Measurements from ENCODE around the gene SEC61A1. TPM values are rescaled to one million over a fixed set of nuclear protein-coding genes. Genes with fewer than 3 reads are reported as not detected.
A peak's percentile ranks its signal among the peaks of the same experiment; 100 is the strongest.

Gene SEC61A1
- total RNA-seq, 1 donor from 2014 or later: 205 TPM

- peak; percentile 46 to 69 for DNase-seq (ENCODE audit: low spot score in 2 of 2, unreplicated experiment in 2 of 2)
- Mint-ChIP-seq H3K4me1 (peaks cover 5% of the 10 kb centered on the region), H3K9me3 (peaks cover 3% of the 10 kb centered on the region), H3K4me3 (no peak overlapping the region), H3K36me3 (no peaks in the 10 kb centered on the region), H3K27me3 (ENCODE audit: low read depth) (peaks cover 16% of the 10 kb centered on the region), H3K27ac (peak overlapping the region; percentile 7)
- no peak for TF ChIP-seq CTCF (IDR thresholded peaks at IDR 0.05; ENCODE audit: unreplicated experiment)
These were observed 41.1 kb upstream of the SEC61A1 start for GRCh38 chr3:128011140-128011539.

- peaks cover 8% of the 10 kb centered on the region for H3K9me3 Mint-ChIP-seq
- H3K4me1 Mint-ChIP-seq: peaks cover 4% of the 10 kb centered on the region
- H3K36me3 Mint-ChIP-seq: no peaks in the 10 kb centered on the region
- no peak for DNase-seq (ENCODE audit: low spot score in 2 of 2, unreplicated experiment in 2 of 2)
- no peak overlapping the region for H3K4me3 Mint-ChIP-seq
- TF ChIP-seq CTCF (IDR thresholded peaks at IDR 0.05; ENCODE audit: unreplicated experiment): no peak
- peaks cover 12% of the 10 kb centered on the region for H3K27me3 Mint-ChIP-seq (ENCODE audit: low read depth)
- no peak overlapping the region for H3K27ac Mint-ChIP-seq
These were observed 40.2 kb upstream of the SEC61A1 start for GRCh38 chr3:128012050-128012449.

- Mint-ChIP-seq H3K27me3 (ENCODE audit: low read depth) (peaks cover 5% of the 10 kb centered on the region), H3K36me3 (no peaks in the 10 kb centered on the region), H3K27ac (no peak overlapping the region), H3K4me3 (no peak overlapping the region), H3K9me3 (peaks cover 13% of the 10 kb centered on the region), H3K4me1 (peaks cover 4% of the 10 kb centered on the region)
- DNase-seq (ENCODE audit: low spot score in 2 of 2, unreplicated experiment in 2 of 2): no peak
- no peak for TF ChIP-seq CTCF (IDR thresholded peaks at IDR 0.05; ENCODE audit: unreplicated experiment)
These were observed 37.7 kb upstream of the SEC61A1 start for GRCh38 chr3:128014548-128014947.

GRCh38 chr3:128016502-128016901 lies 35.7 kb upstream of the SEC61A1 start:
- Mint-ChIP-seq H3K4me1 (peaks cover 1% of the 10 kb centered on the region), H3K27ac (no peak overlapping the region), H3K4me3 (no peak overlapping the region), H3K27me3 (ENCODE audit: low read depth) (no peaks in the 10 kb centered on the region), H3K36me3 (no peaks in the 10 kb centered on the region), H3K9me3 (peaks cover 13% of the 10 kb centered on the region)
- TF ChIP-seq CTCF (IDR thresholded peaks at IDR 0.05; ENCODE audit: unreplicated experiment): no peak
- DNase-seq (ENCODE audit: low spot score in 2 of 2, unreplicated experiment in 2 of 2): no peak

- DNase-seq (ENCODE audit: low spot score in 2 of 2, unreplicated experiment in 2 of 2): no peak
- Mint-ChIP-seq H3K27ac (no peak overlapping the region), H3K36me3 (no peaks in the 10 kb centered on the region), H3K9me3 (peaks cover 5% of the 10 kb centered on the region), H3K4me1 (no peaks in the 10 kb centered on the region), H3K4me3 (no peak overlapping the region), H3K27me3 (ENCODE audit: low read depth) (peaks cover 34% of the 10 kb centered on the region)
- no peak for TF ChIP-seq CTCF (IDR thresholded peaks at IDR 0.05; ENCODE audit: unreplicated experiment)
These were observed 30.4 kb upstream of the SEC61A1 start for GRCh38 chr3:128021768-128022372.

- Mint-ChIP-seq H3K9me3 (no peaks in the 10 kb centered on the region), H3K36me3 (no peaks in the 10 kb centered on the region), H3K27ac (no peak overlapping the region), H3K4me1 (no peaks in the 10 kb centered on the region), H3K27me3 (ENCODE audit: low read depth) (peaks cover 53% of the 10 kb centered on the region), H3K4me3 (no peak overlapping the region)
- DNase-seq (ENCODE audit: low spot score in 2 of 2, unreplicated experiment in 2 of 2): no peak
- TF ChIP-seq CTCF (IDR thresholded peaks at IDR 0.05; ENCODE audit: unreplicated experiment): no peak
These were observed 19.1 kb upstream of the SEC61A1 start for GRCh38 chr3:128033102-128033501.
